Measurements from ENCODE around the gene HTR7.

DNA sequence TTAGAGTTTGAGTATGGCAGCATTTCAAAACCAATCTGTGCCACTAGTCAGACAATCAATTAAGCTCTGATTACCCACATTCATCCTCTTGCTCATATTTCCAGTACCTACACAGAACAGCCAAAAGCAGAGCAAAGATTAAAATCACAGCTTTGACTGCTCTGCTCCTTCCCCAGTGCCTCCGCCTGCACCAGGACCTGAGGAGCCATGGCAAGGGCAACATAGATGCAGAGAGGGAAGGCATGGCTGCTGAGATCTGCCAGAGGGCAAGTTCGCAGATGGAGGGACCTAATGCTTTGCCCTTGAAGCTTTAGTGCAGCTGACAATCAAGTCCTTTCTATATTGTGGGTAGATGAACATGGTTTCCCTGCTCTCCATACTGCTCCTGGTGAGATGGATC is 148.1 kb downstream of the HTR7 start:
- TF ChIP-seq, protein P1, sequence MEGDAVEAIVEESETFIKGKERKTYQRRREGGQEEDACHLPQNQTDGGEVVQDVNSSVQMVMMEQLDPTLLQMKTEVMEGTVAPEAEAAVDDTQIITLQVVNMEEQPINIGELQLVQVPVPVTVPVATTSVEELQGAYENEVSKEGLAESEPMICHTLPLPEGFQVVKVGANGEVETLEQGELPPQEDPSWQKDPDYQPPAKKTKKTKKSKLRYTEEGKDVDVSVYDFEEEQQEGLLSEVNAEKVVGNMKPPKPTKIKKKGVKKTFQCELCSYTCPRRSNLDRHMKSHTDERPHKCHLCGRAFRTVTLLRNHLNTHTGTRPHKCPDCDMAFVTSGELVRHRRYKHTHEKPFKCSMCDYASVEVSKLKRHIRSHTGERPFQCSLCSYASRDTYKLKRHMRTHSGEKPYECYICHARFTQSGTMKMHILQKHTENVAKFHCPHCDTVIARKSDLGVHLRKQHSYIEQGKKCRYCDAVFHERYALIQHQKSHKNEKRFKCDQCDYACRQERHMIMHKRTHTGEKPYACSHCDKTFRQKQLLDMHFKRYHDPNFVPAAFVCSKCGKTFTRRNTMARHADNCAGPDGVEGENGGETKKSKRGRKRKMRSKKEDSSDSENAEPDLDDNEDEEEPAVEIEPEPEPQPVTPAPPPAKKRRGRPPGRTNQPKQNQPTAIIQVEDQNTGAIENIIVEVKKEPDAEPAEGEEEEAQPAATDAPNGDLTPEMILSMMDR (IDR thresholded peaks at IDR 0.05) = no peak
- TF ChIP-seq POLR2A (IDR thresholded peaks at IDR 0.05; ENCODE audit: low read depth) (no peak), POLR2AphosphoS5 (IDR thresholded peaks at IDR 0.05) (no peak)
